ENCODE results near the gene CFAP46. TPM values are rescaled to one million over a fixed set of nuclear protein-coding genes. Genes with fewer than 3 reads are reported as not detected.

The CFAP46 gene
- total RNA-seq, 1 donor from 2014 or later: 10.9 TPM

GRCh38 chr10:132783940-132784865, 158.2 kb downstream of the CFAP46 start:
- Mint-ChIP-seq H3K36me3 (peaks cover 5% of the 10 kb centered on the region), H3K27ac (peak overlapping the region; percentile 55), H3K4me3 (peak overlapping the region; percentile 71)

DNA sequence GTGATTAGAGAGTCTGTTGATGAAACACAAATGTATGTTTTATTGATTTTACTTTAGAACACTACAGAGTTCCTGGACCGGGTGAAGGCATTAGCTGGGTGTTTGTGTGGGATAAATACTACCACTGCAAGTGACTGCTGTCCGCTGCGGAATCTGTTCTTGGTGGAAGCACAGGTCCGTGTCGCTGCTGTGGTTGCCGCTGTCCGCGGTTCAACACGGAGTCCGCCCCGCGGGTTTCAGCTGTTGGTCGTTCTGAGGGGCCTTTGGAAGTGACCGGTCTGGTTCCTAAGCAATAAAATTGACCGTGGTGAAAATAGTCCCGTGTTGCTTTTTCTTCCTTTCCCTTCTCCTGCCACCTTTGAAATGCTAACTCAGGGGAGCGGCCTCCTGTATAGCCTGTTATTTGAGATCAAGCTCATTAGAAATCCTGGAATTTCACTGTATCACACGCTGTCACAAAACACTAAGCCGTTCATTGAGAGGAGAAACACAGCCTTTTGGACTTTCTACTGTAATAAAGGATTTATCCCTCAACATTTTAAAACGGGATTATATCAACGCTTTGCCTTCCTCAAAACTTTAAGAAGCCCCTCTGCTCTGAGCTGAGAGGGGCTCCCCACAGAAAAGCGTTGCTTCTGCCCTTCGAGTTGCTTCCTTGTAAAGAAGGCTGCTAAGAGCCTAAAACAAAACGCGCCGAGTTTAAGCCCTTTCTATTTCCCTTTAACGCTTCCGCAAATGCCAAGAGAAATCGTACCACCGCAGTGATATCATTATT, 159.0 kb downstream of the CFAP46 start:
- H3K9me3 Mint-ChIP-seq: no peaks in the 10 kb centered on the region
- peak overlapping the region; percentile 71 for H3K4me3 Mint-ChIP-seq
- peak overlapping the region; percentile 55 for H3K27ac Mint-ChIP-seq
- peaks cover 5% of the 10 kb centered on the region for H3K36me3 Mint-ChIP-seq
- TF ChIP-seq, protein P1, sequence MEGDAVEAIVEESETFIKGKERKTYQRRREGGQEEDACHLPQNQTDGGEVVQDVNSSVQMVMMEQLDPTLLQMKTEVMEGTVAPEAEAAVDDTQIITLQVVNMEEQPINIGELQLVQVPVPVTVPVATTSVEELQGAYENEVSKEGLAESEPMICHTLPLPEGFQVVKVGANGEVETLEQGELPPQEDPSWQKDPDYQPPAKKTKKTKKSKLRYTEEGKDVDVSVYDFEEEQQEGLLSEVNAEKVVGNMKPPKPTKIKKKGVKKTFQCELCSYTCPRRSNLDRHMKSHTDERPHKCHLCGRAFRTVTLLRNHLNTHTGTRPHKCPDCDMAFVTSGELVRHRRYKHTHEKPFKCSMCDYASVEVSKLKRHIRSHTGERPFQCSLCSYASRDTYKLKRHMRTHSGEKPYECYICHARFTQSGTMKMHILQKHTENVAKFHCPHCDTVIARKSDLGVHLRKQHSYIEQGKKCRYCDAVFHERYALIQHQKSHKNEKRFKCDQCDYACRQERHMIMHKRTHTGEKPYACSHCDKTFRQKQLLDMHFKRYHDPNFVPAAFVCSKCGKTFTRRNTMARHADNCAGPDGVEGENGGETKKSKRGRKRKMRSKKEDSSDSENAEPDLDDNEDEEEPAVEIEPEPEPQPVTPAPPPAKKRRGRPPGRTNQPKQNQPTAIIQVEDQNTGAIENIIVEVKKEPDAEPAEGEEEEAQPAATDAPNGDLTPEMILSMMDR (conservative IDR thresholded peaks at IDR 0.05): no peak
- H3K4me1 Mint-ChIP-seq (ENCODE audit: unreplicated experiment): no peaks in the 10 kb centered on the region
- no peak for DNase-seq (ENCODE audit: extremely low spot score, unreplicated experiment)
- H3K27me3 Mint-ChIP-seq: peaks cover 43% of the 10 kb centered on the region

More at GRCh38 chr10:132783940-132784865, 158.2 kb downstream of the CFAP46 start:
- H3K4me1 Mint-ChIP-seq (ENCODE audit: unreplicated experiment): no peaks in the 10 kb centered on the region
- DNase-seq (ENCODE audit: extremely low spot score, unreplicated experiment): no peak
- TF ChIP-seq, protein P1 (conservative IDR thresholded peaks at IDR 0.05): no peak
- peaks cover 47% of the 10 kb centered on the region for H3K27me3 Mint-ChIP-seq
- H3K9me3 Mint-ChIP-seq: no peaks in the 10 kb centered on the region

DNA sequence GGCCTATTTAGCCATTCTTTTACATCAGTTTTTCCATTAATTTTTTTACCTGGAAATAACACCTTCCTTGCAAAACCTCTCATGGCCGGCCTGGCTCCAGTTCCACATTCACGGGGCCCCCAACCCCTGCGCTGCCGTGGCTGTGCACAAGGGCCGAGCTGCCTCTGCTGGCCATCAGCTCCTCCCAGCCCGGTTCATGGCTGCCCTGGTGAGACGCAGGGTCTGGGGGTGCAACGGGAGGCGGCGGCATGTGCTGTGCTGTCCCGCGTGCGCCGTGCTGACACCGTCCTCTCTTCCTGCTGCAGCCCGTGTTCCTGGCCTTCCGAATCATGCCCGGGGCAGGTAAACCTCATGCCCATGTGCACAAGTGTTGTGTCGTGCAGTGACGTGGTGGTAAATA, 160.8 kb downstream of the CFAP46 start:
- DNase-seq (ENCODE audit: extremely low spot score, unreplicated experiment): no peak
- H3K27ac Mint-ChIP-seq: no peak overlapping the region
- no peak overlapping the region for H3K4me3 Mint-ChIP-seq
- peaks cover 40% of the 10 kb centered on the region for H3K27me3 Mint-ChIP-seq
- no peaks in the 10 kb centered on the region for H3K4me1 Mint-ChIP-seq (ENCODE audit: unreplicated experiment)
- H3K9me3 Mint-ChIP-seq: no peaks in the 10 kb centered on the region
- TF ChIP-seq, protein P1 (conservative IDR thresholded peaks at IDR 0.05): no peak
- peaks cover 5% of the 10 kb centered on the region for H3K36me3 Mint-ChIP-seq

- H3K27ac Mint-ChIP-seq: no peak overlapping the region
- TF ChIP-seq, protein P1 (conservative IDR thresholded peaks at IDR 0.05): no peak
- peaks cover 5% of the 10 kb centered on the region for H3K36me3 Mint-ChIP-seq
Measured at GRCh38 chr10:132780356-132780755, 162.0 kb downstream of the CFAP46 start.

GRCh38 chr10:132779549-132780294, 162.6 kb downstream of the CFAP46 start:
- no peak for DNase-seq (ENCODE audit: extremely low spot score, unreplicated experiment)
- Mint-ChIP-seq H3K9me3 (no peaks in the 10 kb centered on the region), H3K4me1 (ENCODE audit: unreplicated experiment) (no peaks in the 10 kb centered on the region), H3K27me3 (peaks cover 37% of the 10 kb centered on the region), H3K36me3 (peaks cover 5% of the 10 kb centered on the region), H3K27ac (no peak overlapping the region), H3K4me3 (no peak overlapping the region)
- TF ChIP-seq, protein P1 (conservative IDR thresholded peaks at IDR 0.05): no peak

More at GRCh38 chr10:132780356-132780755, 162.0 kb downstream of the CFAP46 start:
- Mint-ChIP-seq H3K9me3 (no peaks in the 10 kb centered on the region), H3K4me3 (no peak overlapping the region), H3K27me3 (peaks cover 37% of the 10 kb centered on the region), H3K4me1 (ENCODE audit: unreplicated experiment) (no peaks in the 10 kb centered on the region)
- DNase-seq (ENCODE audit: extremely low spot score, unreplicated experiment): no peak

Data from type B pancreatic cell (in vitro differentiated cells).